GM21381 (cell line): ENCODE results near the gene UGT1A4.
"Not testable (repeated sequence)": the region's sequence is repeated elsewhere in the genome, so short reads cannot be mapped to it uniquely, and the experiment has no call there.

Experiments
- ATAC-seq: cut with Tn5 transposase; IDR thresholded peaks from one replicate; pipeline ENCODE4 v1.9.1; 2021; ENCODE audit warnings: mild to moderate bottlenecking, moderate library complexity; ENCODE audit not compliant: unreplicated experiment

The UGT1A4 gene

DNA sequence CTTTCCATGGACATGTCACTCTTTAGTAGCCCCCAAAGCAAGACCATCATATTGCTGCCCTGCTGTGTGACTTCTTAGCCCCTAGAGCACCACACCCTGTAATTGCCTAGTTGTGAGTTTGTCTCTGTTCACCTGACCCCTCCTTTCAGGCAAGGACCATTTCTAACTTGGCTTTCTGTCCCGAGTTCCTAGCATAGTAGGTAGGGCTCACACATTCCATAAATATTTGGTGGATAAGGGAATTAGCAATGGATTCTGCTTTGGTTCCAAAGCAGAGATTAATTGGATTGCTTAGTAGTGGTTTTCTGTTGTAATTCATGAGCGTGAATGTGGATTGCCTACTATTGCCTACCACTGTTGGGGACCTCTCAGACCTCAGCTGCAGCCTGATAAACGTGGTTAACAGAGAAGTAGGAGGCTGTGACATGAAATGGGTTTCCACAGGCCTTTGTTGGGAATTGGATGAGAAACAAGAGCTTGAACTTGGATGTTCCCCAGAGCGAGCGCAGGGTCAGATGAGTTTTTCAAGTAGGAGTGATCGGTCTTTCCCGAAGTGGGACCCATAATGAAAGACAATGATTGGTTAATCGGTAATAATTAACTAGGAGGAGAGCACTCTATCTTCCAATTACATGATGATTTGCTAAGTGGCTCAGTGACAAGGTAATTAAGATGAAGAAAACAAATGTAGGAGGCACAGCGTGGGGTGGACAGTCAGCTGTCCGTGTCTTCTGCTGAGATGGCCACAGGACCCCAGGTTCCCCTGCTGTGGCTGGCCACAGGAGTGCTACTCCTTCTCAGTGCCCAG lies 28.1 kb downstream of the UGT1A4 start:
- no peak for ATAC-seq

DNA sequence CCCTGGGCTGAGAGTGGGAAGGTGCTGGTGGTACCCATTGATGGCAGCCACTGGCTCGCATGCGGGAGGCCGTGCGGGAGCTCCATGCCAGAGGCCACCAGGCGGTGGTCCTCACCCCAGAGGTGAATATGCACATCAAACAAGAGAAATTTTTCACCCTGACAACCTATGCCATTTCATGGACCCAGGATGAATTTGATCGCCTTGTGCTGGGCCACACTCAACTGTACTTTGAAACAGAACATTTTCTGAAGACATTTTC lies 28.7 kb downstream of the UGT1A4 start:
- no peak for ATAC-seq

DNA sequence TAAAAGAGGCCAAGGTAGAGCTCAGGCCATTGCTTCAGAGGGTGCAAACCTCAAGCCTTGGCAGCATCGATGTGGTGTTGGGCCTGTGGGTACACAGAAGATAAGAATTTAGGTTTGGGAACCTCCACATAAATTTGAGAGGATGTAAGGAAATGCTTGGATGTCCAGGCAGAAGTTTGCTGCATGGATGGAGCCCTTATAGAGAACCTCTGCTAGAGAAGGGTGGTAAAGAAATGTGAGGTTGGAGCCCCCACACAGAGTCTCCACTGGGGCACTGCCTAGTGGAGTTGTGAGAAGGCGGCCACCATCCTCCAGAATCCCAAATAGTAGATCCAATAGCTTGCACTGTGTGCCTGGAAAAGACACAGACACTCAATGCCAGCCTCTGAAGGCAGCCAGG lies 32.2 kb downstream of the UGT1A4 start:
- not testable (repeated sequence) for ATAC-seq

DNA sequence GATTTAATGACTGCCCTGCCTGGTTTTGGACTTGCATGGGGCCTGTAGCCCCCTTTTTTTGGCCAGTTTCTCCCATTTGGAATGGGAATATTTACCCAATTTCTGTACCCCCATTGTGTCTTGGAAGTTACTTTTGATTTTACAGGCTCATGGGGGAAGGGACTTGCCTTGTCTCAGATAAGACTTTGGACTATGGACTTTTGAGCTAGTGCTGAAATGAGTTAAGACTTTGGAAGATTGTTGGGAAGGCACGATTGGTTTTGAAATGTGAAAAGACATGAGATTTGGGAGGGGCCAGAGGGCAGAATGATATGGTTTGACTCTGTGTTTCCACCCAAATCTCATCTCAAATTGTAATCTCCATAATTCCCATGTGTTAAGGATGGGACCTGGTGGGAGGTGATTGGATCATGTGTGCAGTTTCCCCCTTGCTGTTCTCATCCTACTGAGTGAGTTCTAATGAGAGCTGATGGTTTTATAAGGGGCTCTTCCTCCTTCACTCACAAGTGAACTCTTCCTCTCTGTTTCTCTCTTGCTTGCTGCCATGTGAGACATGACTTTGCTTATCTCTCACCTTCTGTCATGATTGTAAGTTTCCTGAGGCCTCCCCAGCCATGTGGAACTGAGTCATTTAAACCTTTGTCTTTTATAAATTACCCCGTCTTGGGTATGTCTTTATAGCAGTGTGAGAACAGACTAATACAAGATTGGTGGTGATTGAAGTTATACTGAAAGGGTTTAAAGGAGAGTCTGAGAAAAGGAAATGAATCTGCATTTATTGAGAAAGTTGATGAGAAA lies 32.9 kb downstream of the UGT1A4 start:
- not testable (repeated sequence) for ATAC-seq

DNA sequence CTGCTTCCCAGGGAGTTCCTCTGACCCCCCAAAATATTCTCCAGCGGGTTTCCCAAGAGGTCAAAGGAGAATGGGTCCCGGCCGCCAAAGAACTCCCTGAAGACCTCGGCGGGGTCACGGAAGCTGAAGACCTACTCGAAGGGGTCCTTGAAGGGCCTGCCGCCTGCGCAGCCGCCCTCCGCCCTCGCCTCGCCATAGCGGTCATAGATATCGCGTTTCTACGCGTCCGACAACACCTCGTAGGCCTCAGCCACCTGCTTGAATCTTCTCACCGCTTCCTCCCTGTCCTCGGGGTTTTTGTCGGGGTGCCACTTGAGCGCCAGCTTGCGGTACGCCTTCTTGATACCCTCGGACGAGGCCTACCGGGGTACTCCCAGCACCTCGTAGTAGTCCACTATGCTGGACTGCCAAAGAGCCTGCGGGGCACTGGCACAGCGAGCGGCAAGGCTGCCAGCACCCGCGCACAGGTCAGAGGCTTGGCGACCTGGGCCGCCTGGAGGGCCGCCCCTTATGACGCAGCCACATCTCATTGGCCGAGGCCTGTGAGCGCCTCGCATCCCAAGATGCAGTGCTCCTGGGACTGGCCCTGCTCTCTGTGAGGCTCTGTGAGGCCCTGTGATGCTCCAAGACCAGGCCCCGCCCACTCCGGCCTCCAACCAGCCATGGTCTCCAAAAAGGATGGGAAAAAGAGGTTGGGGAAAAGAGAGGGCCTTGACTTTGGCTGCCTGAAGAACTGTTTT lies 36.5 kb downstream of the UGT1A4 start:
- ATAC-seq, result no peak

DNA sequence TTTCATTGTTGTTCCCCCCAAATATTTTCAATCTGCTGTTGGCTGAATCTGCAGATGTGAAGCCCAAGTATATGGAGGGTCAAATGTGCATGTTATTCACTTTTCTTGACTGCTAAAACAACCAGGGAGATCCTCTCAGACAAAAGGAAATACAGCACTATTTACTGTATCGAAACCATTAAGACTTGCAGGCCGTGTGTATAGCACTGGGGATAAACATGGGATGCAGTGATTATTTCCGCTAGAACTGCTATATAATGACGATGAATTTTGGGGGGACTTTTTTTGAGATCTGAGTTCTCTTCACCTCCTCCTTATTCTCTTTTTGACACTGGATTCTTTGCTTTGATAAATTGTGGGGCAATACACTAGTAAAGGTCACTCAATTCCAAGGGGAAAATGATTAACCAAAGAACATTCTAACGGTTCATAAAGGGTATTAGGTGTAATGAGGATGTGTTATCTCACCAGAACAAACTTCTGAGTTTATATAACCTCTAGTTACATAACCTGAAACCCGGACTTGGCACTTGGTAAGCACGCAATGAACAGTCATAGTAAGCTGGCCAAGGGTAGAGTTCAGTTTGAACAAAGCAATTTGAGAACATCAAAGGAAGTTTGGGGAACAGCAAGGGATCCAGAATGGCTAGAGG lies 38.0 kb downstream of the UGT1A4 start:
- ATAC-seq, result no peak

DNA sequence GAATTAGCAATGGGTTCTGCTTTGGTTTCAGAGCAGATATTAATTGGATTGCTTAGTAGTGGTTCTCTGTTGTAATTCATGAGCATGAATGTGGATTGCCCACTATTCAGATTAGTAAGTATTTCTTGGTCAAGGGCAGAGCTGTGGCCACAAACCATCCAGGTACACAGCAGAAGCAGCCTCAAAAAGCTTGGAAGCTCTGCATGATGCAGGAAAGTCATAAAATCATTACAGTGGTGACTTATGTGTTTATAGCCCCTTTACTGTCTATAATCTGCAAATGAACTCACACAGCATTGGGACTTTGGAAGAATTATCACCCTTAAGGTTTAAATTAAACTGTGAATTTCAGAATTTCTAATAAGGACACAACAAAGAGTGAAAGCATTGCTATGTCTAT lies 39.6 kb downstream of the UGT1A4 start:
- ATAC-seq, result no peak

DNA sequence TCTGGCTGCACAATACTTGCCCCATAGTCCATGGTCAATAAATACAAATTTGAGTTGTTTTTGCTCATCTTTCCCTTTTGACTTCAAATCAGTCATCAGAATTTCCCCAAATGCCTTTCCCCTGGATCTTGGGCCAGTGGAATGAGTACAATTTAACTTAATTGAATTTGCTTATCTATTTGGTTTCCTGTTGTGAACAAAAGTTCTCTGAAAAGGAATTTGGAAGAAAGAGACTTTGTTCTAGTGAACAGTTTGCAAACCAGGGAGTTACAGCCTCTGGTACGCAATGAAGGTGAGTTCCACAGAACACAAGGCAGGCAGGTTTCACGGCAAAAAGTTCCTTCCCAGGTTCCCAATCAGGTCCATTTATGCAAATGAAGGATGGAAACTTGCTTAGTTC lies 40.3 kb downstream of the UGT1A4 start:
- no peak for ATAC-seq

DNA sequence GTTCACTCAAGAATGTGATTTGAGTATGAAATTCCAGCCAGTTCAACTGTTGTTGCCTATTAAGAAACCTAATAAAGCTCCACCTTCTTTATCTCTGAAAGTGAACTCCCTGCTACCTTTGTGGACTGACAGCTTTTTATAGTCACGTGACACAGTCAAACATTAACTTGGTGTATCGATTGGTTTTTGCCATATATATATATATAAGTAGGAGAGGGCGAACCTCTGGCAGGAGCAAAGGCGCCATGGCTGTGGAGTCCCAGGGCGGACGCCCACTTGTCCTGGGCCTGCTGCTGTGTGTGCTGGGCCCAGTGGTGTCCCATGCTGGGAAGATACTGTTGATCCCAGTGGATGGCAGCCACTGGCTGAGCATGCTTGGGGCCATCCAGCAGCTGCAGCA lies 41.5 kb downstream of the UGT1A4 start, which contains the start of gene UGT1A1:
TSS of gene UGT1A1 (plus strand) at position 228 of the 400 bp plus-strand sequence. CDS start at position 246, 18 bp downstream.
- ATAC-seq, result no peak

DNA sequence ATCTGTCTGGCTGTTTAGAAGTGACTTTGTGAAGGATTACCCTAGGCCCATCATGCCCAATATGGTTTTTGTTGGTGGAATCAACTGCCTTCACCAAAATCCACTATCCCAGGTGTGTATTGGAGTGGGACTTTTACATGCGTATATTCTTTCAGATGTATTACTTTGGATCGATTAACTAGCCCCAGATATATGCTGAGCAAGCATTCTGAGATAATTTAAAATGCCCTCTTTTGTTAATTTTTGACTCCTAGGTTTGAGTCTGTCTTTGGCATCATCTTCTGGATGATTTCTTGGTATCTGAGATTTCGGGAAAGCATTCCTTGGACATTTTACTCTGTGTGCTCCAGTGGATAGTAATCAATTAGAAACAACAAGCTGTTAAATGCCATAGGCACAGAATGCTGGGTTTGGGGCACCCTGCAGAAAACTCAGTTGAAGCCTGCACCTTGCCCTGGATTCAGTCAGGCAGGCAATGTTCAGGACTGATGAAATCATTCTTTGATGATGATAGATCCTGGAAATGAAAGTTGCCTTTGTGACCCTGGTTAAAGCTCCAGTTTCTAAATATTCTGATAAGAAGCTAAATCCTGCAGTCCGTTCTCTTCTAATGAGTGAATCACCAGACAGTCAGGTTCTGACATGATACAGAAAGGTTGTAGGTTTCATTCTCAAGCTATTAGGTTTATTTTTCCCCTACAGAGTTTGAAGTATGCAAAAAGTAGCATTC lies 42.7 kb downstream of the UGT1A4 start:
- ATAC-seq, result no peak

DNA sequence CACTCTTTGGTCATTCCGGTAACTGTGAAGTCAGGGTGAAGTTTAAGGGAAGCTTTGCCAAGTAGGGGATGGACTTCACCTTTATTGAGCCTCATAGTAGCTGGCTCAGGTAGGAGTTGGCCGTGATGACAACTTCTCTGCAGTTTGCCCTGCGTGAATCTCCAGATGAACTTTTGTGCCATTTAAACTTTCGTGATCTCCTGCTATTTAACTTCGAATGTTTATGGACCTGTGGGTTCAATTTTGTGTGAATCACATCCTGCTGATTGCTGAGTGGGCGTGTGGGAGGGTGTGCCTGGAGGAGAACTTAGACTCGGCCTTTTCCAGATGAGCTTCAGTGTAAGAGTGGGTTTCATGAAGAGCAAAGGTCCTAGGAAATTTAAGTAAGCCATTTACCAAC lies 45.7 kb downstream of the UGT1A4 start:
- ATAC-seq, result no peak

DNA sequence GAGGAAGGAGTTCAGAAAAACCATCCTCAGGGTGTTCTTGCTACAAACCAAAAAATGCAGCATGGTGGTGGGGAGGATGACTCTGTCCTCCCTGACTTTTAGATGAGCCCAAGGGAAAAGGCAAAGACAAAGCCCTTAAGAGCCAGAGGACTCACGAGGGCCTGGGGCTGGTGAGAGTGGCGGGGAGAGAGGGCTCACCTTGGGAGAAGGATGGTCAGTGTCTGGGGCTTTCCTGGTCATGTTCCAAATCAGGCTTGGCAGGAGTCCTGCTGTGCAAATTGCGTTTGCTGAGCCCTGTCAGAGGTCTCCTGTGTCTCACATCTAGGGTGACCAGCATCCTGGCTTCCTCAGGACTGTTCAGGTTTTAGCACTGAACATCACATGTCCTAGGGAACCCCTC lies 46.2 kb downstream of the UGT1A4 start:
- ATAC-seq, result no peak

DNA sequence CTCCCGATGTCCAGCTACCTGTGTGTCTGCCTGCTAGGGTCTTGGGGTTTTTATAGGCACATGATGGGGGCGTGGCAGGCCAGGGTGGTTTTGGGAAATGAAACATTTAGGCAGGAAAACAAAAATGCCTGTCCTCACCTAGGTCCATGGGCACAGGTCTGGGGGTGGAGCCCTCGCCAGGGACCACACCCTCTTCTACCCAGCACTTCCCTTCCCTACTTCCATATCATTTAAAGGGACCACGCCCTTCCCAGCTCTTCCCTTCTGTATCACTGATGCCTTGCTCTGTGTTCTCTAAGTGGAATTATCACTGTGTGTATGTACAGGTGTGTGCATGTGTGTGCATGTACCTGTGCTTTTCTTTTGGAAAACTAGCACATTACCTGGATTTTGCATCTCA lies 47.9 kb downstream of the UGT1A4 start:
- no peak for ATAC-seq

DNA sequence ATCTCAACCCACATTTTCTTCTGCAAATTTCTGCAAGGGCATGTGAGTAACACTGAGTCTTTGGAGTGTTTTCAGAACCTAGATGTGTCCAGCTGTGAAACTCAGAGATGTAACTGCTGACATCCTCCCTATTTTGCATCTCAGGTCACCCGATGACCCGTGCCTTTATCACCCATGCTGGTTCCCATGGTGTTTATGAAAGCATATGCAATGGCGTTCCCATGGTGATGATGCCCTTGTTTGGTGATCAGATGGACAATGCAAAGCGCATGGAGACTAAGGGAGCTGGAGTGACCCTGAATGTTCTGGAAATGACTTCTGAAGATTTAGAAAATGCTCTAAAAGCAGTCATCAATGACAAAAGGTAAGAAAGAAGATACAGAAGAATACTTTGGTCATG lies 49.5 kb downstream of the UGT1A4 start:
- no peak for ATAC-seq

DNA sequence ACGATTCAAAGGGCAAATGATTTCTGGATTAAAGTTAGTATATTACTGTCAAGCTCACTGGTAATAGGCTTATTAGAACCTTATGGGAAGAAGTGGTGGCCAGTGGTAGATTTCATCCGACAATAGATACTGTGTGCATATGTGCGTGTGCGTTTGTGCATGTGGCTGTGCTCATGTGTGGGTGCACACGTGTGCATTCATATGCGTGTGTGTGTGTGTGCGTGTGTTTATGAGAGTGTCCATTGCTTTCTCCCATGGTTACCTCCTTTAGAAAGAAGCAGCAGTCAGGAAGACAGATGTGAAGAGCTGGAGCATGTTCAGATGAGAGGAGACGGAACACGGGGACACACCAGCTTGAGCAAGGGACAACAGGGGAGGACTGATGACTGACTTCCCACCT lies 50.7 kb downstream of the UGT1A4 start:
- no peak for ATAC-seq

DNA sequence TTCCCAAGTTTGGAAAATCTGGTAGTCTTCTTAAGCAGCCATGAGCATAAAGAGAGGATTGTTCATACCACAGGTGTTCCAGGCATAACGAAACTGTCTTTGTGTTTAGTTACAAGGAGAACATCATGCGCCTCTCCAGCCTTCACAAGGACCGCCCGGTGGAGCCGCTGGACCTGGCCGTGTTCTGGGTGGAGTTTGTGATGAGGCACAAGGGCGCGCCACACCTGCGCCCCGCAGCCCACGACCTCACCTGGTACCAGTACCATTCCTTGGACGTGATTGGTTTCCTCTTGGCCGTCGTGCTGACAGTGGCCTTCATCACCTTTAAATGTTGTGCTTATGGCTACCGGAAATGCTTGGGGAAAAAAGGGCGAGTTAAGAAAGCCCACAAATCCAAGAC lies 53.6 kb downstream of the UGT1A4 start:
- ATAC-seq, result no peak

DNA sequence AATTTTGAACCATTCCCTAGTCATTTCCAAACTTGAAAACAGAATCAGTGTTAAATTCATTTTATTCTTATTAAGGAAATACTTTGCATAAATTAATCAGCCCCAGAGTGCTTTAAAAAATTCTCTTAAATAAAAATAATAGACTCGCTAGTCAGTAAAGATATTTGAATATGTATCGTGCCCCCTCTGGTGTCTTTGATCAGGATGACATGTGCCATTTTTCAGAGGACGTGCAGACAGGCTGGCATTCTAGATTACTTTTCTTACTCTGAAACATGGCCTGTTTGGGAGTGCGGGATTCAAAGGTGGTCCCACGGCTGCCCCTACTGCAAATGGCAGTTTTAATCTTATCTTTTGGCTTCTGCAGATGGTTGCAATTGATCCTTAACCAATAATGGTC lies 54.0 kb downstream of the UGT1A4 start:
- no peak for ATAC-seq

DNA sequence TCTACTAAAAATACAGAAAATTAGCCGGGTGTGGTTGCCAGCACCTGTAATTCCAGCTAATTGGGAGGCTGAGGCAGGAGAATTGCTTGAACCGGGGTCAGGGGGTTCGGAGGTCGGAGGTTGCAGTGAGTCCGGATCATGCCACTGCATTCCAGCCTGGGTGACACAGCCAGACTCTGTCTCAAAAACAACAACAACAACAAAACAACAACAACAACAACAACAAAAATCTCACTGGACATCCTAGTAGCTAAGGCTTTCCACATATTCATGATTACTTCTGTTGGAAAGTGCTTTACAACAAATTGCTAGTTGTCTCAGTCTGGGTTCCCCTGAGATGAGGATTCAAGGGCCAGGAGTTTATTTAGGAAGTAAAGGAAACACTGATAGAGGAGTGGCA lies 55.3 kb downstream of the UGT1A4 start:
- no peak for ATAC-seq

DNA sequence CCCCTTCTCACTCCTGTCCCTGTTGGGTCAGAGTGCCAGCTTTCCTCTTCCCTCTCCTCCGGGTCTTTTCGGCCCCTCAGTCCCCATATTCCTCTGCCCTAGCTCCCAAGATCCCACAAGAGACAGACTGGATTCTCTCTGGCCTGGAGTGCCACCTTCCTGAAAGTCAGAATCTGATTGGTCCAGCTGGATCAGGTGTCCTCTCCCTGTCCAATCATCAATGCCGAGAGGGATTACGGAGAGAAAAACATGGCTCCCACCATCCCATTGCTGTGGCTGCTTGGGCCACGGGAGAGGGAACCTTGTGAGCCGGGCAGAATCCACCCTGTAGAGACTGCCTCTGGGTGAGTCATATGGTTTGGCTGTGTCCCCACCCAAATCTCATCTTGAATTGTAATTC lies 56.9 kb downstream of the UGT1A4 start:
- no peak for ATAC-seq

DNA sequence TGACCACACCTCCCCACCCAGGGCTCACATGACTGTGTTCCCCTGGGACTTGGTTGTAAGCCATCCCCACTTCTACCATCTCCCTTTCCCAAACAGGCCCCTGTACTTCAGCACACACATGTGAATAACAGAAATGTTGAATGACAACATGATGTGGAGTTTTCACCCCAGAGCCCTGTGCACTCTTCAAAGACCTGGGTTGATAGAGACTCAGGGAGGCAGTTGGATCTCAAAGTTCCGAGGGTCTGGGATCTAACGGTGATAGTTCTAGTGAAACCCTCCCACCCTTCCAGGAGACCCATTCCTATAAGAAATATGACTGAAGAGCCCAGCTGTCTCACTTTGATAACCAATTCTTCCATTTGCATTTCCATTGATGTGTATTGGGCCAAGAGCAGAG lies 59.5 kb downstream of the UGT1A4 start, which contains the start of gene MROH2A:
TSS of gene MROH2A (plus strand) at position 301 of the 400 bp plus-strand sequence. CDS start 1,029 bp downstream, outside the sequence.
- no peak for ATAC-seq
